GM19023 (cell line): ENCODE results near the gene C11orf97.
"Not testable (repeated sequence)": the region's sequence is repeated elsewhere in the genome, so short reads cannot be mapped to it uniquely, and the experiment has no call there.

ENCODE experiments used
- ATAC-seq: cut with Tn5 transposase; IDR thresholded peaks from one replicate; pipeline ENCODE4 v1.9.1; 2021; ENCODE audit warnings: mild to moderate bottlenecking, moderate library complexity; ENCODE audit not compliant: unreplicated experiment

C11orf97 gene

DNA sequence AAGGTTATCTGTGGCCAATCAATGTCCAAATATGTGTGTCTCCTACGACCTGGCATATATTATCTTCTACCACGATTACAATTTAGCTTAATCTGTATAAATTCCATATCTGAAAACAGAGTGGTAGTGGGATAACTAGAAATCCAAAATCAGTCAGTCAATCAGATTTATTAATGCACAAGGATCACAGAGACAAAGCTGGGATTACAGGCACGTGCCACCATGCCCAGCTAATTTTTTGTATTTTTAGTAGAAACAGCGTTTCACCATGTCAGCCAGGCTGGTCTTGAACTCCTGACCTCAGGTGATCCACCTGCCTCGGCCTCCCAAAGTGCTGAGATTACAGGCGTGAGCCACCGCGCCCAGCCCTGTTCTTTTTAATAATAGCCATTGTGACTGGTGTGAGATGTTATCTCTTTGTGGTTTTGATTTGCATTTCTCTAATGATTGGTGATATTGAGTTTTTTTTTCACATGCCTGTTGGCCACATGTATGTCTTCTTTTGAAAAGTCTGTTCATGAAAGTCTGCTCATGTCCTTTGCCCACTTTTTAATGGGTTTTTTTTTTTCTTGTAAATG is 43.6 kb downstream of the C11orf97 start:
- ATAC-seq: not testable (repeated sequence)

GRCh38 chr11:94557421-94557820 is 45.2 kb downstream of the C11orf97 start:
- ATAC-seq: no peak

GRCh38 chr11:94557992-94558391 is 45.7 kb downstream of the C11orf97 start:
- no peak for ATAC-seq

DNA sequence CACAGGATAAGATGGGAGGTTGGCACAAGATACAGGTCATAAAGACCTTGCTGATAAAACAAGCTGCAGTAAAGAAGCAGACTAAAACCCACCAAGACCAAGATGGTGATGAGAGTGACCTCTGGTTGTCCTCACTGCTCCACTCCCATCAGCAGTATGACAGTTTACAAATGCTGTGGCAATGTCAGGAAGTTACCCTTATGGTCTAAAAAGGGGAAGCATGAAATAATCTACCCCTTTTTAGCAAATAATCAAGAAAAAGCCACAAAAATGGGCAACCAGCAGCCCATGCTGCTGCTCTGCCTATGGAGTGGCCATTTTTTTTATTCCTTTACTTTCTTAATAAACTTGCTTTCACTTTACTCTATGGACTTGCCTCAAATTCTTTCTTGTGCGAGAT is 46.2 kb downstream of the C11orf97 start:
- ATAC-seq: no peak

DNA sequence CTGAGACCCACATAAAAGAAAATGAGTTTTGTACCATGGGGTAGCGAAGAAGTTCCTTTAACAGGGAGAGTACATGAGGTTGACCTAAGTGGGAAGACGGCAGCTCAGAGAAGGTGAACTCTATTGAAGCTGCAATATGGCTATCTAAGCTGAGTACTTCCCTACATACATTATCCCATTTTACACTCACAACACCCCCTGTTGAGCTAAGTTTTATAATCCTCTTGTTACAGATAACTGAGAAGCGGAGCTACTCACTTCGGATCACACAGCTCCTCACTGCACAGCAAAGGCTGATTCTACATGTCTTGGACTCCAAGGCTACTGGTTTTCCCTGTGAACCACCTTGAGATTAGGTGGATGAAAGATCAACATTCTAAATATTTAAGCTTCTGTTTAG is 46.7 kb downstream of the C11orf97 start:
- no peak for ATAC-seq

DNA sequence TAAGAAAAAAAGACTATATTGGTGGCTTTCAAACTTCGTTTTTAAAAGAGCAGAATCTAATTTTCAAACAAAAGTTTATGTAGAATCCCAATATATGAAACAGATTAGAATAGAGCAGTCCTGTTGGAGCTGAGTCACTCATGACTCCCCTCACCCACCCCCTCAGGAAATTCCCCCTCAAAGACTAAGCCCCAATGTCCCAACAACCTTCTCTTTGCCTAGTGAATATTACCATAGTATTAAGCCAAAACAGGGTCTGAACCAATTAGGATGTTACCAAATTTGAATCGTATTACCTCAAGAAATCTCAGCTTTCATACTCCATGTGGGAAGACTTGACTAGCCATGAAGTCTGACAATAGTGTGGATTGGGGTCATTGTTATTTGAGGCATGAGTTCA is 47.1 kb downstream of the C11orf97 start:
- no peak for ATAC-seq

- ATAC-seq: no peak
These were observed 48.6 kb downstream of the C11orf97 start for GRCh38 chr11:94560834-94561233.

- ATAC-seq: no peak
These were observed 51.1 kb downstream of the C11orf97 start for GRCh38 chr11:94563176-94563847.

DNA sequence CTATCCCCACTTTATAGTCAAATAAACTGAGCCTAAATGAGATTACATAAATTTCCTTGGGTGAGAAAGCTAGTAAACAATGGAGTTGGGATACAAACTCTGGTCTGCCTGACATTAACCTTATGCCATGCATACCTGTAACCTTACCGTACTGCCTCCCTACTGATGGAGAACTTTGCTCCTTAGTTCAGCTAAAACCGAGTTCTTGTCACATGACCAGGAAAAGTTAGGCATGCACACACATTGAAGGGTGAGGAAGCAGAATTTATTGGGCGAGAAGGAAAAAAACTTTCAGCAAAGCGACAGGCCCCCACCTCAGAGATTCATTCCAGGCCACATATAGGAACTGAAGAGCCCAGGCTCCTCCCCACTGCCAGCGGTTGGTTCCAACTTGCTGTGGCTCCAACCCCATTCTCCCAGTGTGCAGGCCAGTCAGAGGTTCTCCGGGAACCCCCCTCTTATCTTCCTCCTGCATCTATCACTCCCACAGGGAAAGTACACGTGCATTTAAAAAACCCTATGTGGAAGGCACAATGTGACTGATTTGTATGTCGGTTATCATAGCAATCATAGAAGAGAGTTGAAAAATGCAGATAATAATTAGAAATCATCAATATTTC is 51.7 kb downstream of the C11orf97 start:
- ATAC-seq: no peak

DNA sequence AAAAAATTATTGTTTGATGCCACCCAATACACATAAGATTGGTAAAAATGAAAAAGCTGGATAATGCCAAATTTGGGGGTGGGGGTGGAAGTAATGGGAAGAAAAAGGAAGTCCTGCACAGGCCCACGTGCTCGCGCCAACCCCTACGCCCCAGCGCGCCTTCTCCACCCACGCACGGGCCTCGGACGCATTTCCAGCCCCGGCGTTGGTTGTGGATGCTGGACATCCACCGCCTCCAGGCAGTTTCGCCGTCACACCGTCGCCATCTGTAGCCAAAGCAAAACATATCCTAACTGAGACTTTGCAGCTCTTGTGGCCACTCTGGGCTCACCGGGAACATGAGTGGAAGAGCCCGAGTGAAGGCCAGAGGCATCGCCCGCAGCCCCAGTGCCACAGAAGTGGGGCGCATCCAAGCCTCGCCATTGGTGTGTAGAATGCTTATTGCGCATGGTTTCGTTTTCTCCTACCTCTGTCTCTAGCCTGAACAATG is 55.0 kb downstream of the C11orf97 start, which contains the start of gene PIWIL4:
TSS of gene PIWIL4 (plus strand) at position 188 of the 490 bp plus-strand sequence. CDS start at position 339, 151 bp downstream.
- no peak for ATAC-seq

DNA sequence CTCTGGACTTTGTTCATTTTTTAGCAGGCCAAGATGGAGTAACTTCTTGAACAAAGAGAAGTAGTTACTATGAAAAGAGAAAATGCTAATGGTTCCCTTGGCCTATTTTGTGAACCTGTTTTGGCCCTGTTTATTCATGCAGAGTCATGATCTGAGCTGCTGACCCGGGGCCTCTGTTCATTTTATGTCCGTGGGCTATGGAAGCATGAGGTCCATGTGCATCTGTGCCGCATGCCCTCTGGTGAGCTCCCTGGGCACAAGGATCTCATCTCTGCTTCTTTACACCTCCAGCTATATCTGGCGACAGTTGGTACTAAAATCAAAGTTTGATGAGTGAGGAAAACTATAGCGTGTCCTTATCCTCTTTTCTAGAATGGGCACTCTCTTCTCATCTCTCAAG is 55.9 kb downstream of the C11orf97 start:
- ATAC-seq: no peak

- no peak for ATAC-seq
These were observed 56.5 kb downstream of the C11orf97 start for GRCh38 chr11:94568717-94569116.

GRCh38 chr11:94572975-94573374 is 60.7 kb downstream of the C11orf97 start:
- ATAC-seq: not testable (repeated sequence)

DNA sequence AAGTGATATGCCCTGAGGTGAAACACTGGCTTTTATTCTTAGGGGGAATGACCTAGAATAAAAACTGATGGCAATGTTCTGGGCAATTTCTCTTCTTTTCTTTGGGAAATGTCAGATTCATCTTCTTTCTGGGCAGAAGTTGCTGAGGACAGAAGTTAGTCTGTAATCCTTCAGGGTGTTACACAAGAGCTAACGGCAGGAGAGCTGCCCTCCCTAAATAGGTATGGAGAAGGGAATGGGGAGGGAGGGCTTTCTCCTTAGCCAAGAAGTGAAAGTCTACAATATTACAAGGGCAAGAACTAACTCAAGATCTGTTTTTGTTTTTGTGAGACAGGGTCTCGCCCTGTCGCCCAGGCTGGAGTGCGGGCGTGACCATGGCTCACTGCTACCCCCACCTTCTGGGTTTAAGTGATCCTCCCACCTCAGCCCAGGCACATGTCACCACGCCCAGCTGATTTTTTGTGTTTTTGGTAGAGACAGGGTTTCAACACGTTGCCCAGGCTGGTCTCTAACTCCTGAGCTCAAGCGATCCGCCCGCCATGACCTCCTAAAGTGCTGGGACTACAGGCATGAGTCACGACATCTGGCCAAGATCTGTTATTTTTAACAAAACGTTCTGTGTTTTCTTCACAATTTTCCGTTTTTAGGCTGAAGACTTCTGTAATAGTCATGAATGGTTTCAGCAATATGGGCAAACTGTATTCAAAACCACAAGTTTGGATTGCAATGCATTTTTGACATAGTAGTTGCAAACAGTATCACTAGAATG is 62.1 kb downstream of the C11orf97 start:
- ATAC-seq: no peak

GRCh38 chr11:94576306-94576705 is 64.0 kb downstream of the C11orf97 start:
- no peak for ATAC-seq

DNA sequence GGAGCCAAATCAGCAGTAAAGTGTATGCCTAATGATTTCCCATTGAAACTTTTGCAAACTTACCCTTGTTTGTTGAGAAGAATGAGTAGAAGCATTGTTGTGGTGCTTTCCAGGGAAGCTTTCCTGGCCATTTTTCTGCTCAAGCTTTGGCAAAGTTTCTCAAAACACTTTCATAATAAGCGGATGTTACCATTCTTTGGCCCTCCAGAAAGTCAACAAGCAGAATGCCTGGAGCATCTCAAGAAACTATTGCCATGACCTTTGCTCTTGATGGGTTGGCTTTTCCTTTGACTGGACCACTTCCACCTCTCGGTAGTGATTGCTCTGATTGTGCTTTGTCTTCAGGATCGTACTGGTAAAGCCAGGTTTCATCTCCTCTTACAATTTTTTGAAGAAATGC is 65.6 kb downstream of the C11orf97 start:
- ATAC-seq: no peak
